Testis (tissue), 3 donors: ENCODE measurements around the gene TMEM208. TPM values are rescaled to one million over a fixed set of nuclear protein-coding genes. Genes with fewer than 3 reads are reported as not detected.

Experiments
- DNase-seq: peaks from one replicate; pipeline ENCODE4 v3.0.0-alpha.2; 2019
- H3K27ac ChIP-seq, 2 donors: fragments of 200-600 bp; sonication (generic); one replicate each; pipeline ENCODE4 v1.5.1; 2019
- H3K27me3 ChIP-seq: fragments of 200-600 bp; sonication (generic); one replicate; pipeline ENCODE4 v1.5.1; 2019
- H3K36me3 ChIP-seq: fragments of 200-600 bp; sonication (generic); one replicate; pipeline ENCODE4 v1.5.1; 2017; ENCODE audit warnings: low read depth; ENCODE audit errors: missing control alignments
- H3K4me1 ChIP-seq: fragments of 200-600 bp; sonication (generic); one replicate; pipeline ENCODE4 v1.5.1; 2019
- H3K4me3 ChIP-seq, 2 donors: fragments of 200-600 bp; sonication (generic); one replicate each; pipeline ENCODE4 v1.5.1; 2017 to 2019
- H3K9me3 ChIP-seq: fragments of 200-600 bp; sonication (generic); one replicate; pipeline ENCODE4 v1.5.1; 2017
- CTCF ChIP-seq, 3 experiments: fragments of 450-650 bp in 2 of 3; fragments of 200-600 bp in 1 of 3; sonication (generic) in 1 of 3; IDR thresholded peaks; one replicate each; pipeline ENCODE4 v1.5.1; 2016 to 2019; ENCODE audit warnings: antibody characterized with exemption in 3 of 3, mild to moderate bottlenecking in 2 of 3, moderate library complexity in 1 of 3
- POLR2A ChIP-seq: fragments of 450-650 bp; IDR thresholded peaks from one replicate; pipeline ENCODE4 v1.6.1; 2017; ENCODE audit warnings: antibody characterized with exemption, mild to moderate bottlenecking, moderate library complexity
- WGBS, 2 donors: methylation state at CpG; one replicate each; pipeline ENCODE4 v1.1.5; 2018; 5-methylcytosine and 5-hydroxymethylcytosine counted together
- intact Hi-C: fragments of 100-400 bp; cut with DNase I; formaldehyde crosslinking; loops from one replicate; pipeline ENCODE4 v1.15.1; 2023; ENCODE audit warnings: low total_unique reads
- polyA plus RNA-seq: library from polyadenylated mRNA; stranded (reverse); fragments of 350-450 nt; fragmentation: Illumina TruSeq; extraction: RNeasy Lipid Tissue Mini Kit (QIAGEN cat#74804); gene quantifications from one replicate; pipeline ENCODE4 v1.2.3, GENCODE V29; 2014; ENCODE audit warnings: low read depth, low replicate concordance; ENCODE audit not compliant: insufficient read depth
- total RNA-seq, 2 donors: library from RNA; depleted of rRNA; stranded (reverse); fragments of >200 nt; gene quantifications; one replicate each; pipeline ENCODE4 v1.2.3, GENCODE V29; 2016

The TMEM208 gene
- total and polyA plus RNA-seq, 3 donors from 2014 or later = 55.6 to 66.8 (median 57.4) TPM

- H3K27ac ChIP-seq = no peak overlapping the region
- 47 to 59% methylated on average over 4 to 12 of the region's 12 CpGs for WGBS, 2 donors
- H3K9me3 ChIP-seq = no peaks in the 10 kb centered on the region
- H3K4me1 ChIP-seq = peaks cover 26% of the 10 kb centered on the region
- H3K4me3 ChIP-seq = no peak overlapping the region
- peak; percentile 66 for DNase-seq
- intact Hi-C loops = no loop called here
- no peaks in the 10 kb centered on the region for H3K27me3 ChIP-seq
- peak; percentile 53 to 66 (median 56) for TF ChIP-seq CTCF (IDR thresholded peaks at IDR 0.05)
- TF ChIP-seq POLR2A = no peak
- no peaks in the 10 kb centered on the region for H3K36me3 ChIP-seq
Observed at GRCh38 chr16:67198238-67198734, 28.6 kb upstream of the TMEM208 start.

- WGBS, 2 donors = 33 to 34% methylated on average over 22 to 61 of the region's 61 CpGs
- Histone ChIP-seq H3K4me3 (peak within 1 kb of the TSS; percentile 41 to 48), H3K27me3 (no peaks in the 10 kb centered on the region), H3K9me3 (no peaks in the 10 kb centered on the region), H3K27ac (no peak within 1 kb of the TSS), H3K4me1 (peaks cover 17% of the 10 kb centered on the region), H3K36me3 (no peaks in the 10 kb centered on the region)
- DNase-seq = peak; percentile 49
- TF ChIP-seq POLR2A (no peak), CTCF (IDR thresholded peaks at IDR 0.05) (peak in 1 of 3 experiments; percentile 26)
- intact Hi-C loops = no loop called here
Observed at GRCh38 chr16:67199011-67199807, 27.7 kb upstream of the TMEM208 start, which contains the start of gene ELMO3. TSS of gene ELMO3 (plus strand) at chr16:67199131. CDS start at chr16:67199327, 196 bp downstream.

GRCh38 chr16:67199808-67200198 is 27.1 kb upstream of the TMEM208 start:
- H3K36me3 ChIP-seq = no peaks in the 10 kb centered on the region
- peak; percentile 36 for DNase-seq
- H3K27me3 ChIP-seq = no peaks in the 10 kb centered on the region
- intact Hi-C loops = no loop called here
- H3K27ac ChIP-seq = no peak overlapping the region
- 44 to 46% methylated on average over 10 to 21 of the region's 22 CpGs for whole genome bisulfite sequencing, 2 donors
- peak overlapping the region; percentile 41 to 48 for H3K4me3 ChIP-seq
- no peaks in the 10 kb centered on the region for H3K9me3 ChIP-seq
- peaks cover 17% of the 10 kb centered on the region for H3K4me1 ChIP-seq
- TF ChIP-seq POLR2A = no peak

- H3K36me3 ChIP-seq = no peaks in the 10 kb centered on the region
- TF ChIP-seq CTCF (IDR thresholded peaks at IDR 0.05) (no peak), POLR2A (no peak)
- WGBS, 2 donors = 85% methylated on average over 6 of the region's 8 CpGs; no CpG with 5 or more reads in 1 of the 2 donors
Observed at GRCh38 chr16:67200491-67200890, 26.4 kb upstream of the TMEM208 start.

GRCh38 chr16:67201411-67202345 is 25.3 kb upstream of the TMEM208 start:
- no peaks in the 10 kb centered on the region for H3K9me3 ChIP-seq
- no peak for TF ChIP-seq CTCF (IDR thresholded peaks at IDR 0.05)
- TF ChIP-seq POLR2A = no peak
- intact Hi-C loops = no loop called here
- WGBS, 2 donors = 94 to 96% methylated on average over 18 to 40 of the region's 40 CpGs
- H3K27ac ChIP-seq = no peak overlapping the region
- DNase-seq = no peak
- no peak overlapping the region for H3K4me3 ChIP-seq
- H3K4me1 ChIP-seq = peaks cover 17% of the 10 kb centered on the region
- no peaks in the 10 kb centered on the region for H3K36me3 ChIP-seq
- no peaks in the 10 kb centered on the region for H3K27me3 ChIP-seq

More at GRCh38 chr16:67200491-67200890, 26.4 kb upstream of the TMEM208 start:
- Histone ChIP-seq H3K4me3 (no peak overlapping the region), H3K9me3 (no peaks in the 10 kb centered on the region), H3K4me1 (peaks cover 17% of the 10 kb centered on the region), H3K27ac (no peak overlapping the region), H3K27me3 (no peaks in the 10 kb centered on the region)
- DNase-seq = no peak
- intact Hi-C loops = no loop called here
